Body of pancreas (tissue), 4 donors: ENCODE measurements around the gene IGSF11. TPM values are rescaled to one million over a fixed set of nuclear protein-coding genes. Genes with fewer than 3 reads are reported as not detected.

Experiments used
- ATAC-seq: fragments of 150-250 bp; one replicate; pipeline ENCODE4 v1.9.1; 2016
- DNase-seq, 4 donors: peaks; one replicate each; pipeline ENCODE4 v3.0.0-alpha.2; 2019
- H3K27ac ChIP-seq, 4 donors: fragments of 200-600 bp; sonication (generic); 1 replicate in 3 of 4; 2 replicates in 1 of 4; pipeline versions ENCODE4 v1.5.1 to v1.6.1; 2016 to 2019; ENCODE audit warnings: mild to moderate bottlenecking in 1 of 4, mixed read lengths in 1 of 4, moderate library complexity in 1 of 4
- H3K27me3 ChIP-seq, 2 donors: fragments of 200-600 bp; sonication (generic); one replicate each; pipeline ENCODE4 v1.6.0; 2016; ENCODE audit warnings: mild to moderate bottlenecking in 1 of 2
- H3K36me3 ChIP-seq, 2 donors: fragments of 200-600 bp; sonication (generic); replicated peaks in 1 of 2; 2 replicates each; pipeline ENCODE4 v1.5.1; 2016; ENCODE audit warnings: low read depth in 2 of 2; ENCODE audit not compliant: insufficient read depth in 1 of 2
- H3K4me1 ChIP-seq: fragments of 200-600 bp; sonication (generic); one replicate; pipeline ENCODE4 v1.6.0; 2016
- H3K4me3 ChIP-seq, 2 donors: fragments of 200-600 bp; sonication (generic); 1 replicate in 1 of 2; 2 replicates in 1 of 2; pipeline ENCODE4 v1.5.1; 2016 to 2019
- H3K9me3 ChIP-seq, 3 donors: fragments of 200-600 bp; sonication (generic); 1 replicate in 2 of 3; 2 replicates in 1 of 3; pipeline ENCODE4 v1.5.1; 2016
- POLR2A ChIP-seq, 3 donors: fragments of 450-650 bp; IDR thresholded peaks; one replicate each; pipeline ENCODE4 v1.6.1; 2016; ENCODE audit warnings: antibody characterized with exemption in 3 of 3, mild to moderate bottlenecking in 2 of 3
- WGBS, 2 donors: methylation state at CpG; one replicate each; pipeline ENCODE4 v1.1.5; 2017; 5-methylcytosine and 5-hydroxymethylcytosine counted together
- intact Hi-C: fragments of 100-400 bp; cut with DNase I; formaldehyde crosslinking; loops from one replicate; pipeline ENCODE4 v1.15.1; 2023
- total RNA-seq, 2 donors: library from RNA; depleted of rRNA; stranded (reverse); fragments of >200 nt; gene quantifications; one replicate each; pipeline ENCODE4 v1.1.0, GENCODE V29; 2016
- TF ChIP-seq, protein P1 (sequence below), 7 experiments: fragments of 450-650 bp in 4 of 7; fragments of 200-600 bp in 3 of 7; sonication (generic) in 3 of 7; IDR thresholded peaks; one replicate each; pipeline ENCODE4 v1.5.1; 2016 to 2019; ENCODE audit warnings: antibody characterized with exemption in 7 of 7

IGSF11 gene
- total RNA-seq, 2 donors from 2014 or later = 3.0 to 9.1 TPM

DNA sequence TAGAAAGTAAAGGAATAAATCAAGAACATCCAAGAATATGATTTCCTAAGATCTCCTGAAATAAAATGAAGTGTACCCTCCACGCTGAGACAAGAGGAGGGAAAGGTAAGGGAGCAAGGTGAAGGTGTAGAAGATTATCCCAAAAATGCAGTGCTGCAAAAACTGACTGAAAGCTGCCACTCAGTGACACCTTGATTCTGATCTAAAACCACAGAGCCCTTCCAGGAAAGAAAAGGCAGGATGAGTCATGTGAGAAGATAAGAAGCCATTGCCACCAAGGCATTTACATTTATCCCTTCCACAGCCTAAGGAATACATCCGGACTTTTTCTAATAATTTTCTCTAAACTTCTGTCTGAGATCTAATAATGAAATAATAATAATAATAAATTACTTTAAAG is 49.9 kb downstream of the IGSF11 start:
- no peaks in the 10 kb centered on the region for H3K36me3 ChIP-seq
- 76 to 87% methylated on average over 2 of the region's 2 CpGs for WGBS, 2 donors
- peaks cover 35% of the 10 kb centered on the region for H3K4me1 ChIP-seq
- ATAC-seq (no peak), DNase-seq (no peak)
- H3K4me3 ChIP-seq = no peak overlapping the region
- H3K9me3 ChIP-seq = no peaks in the 10 kb centered on the region
- peak overlapping the region in 1 of 4 donors; percentile 17 for H3K27ac ChIP-seq
- TF ChIP-seq, protein P1, sequence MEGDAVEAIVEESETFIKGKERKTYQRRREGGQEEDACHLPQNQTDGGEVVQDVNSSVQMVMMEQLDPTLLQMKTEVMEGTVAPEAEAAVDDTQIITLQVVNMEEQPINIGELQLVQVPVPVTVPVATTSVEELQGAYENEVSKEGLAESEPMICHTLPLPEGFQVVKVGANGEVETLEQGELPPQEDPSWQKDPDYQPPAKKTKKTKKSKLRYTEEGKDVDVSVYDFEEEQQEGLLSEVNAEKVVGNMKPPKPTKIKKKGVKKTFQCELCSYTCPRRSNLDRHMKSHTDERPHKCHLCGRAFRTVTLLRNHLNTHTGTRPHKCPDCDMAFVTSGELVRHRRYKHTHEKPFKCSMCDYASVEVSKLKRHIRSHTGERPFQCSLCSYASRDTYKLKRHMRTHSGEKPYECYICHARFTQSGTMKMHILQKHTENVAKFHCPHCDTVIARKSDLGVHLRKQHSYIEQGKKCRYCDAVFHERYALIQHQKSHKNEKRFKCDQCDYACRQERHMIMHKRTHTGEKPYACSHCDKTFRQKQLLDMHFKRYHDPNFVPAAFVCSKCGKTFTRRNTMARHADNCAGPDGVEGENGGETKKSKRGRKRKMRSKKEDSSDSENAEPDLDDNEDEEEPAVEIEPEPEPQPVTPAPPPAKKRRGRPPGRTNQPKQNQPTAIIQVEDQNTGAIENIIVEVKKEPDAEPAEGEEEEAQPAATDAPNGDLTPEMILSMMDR (IDR thresholded peaks at IDR 0.05) = no peak
- no peak for TF ChIP-seq POLR2A (IDR thresholded peaks at IDR 0.05)
- intact Hi-C loops = no loop called here
- H3K27me3 ChIP-seq = no peaks in the 10 kb centered on the region

GRCh38 chr3:118981494-118982134 is 53.0 kb downstream of the IGSF11 start:
- intact Hi-C loops = no loop called here
- Histone ChIP-seq H3K27ac (no peak overlapping the region), H3K27me3 (no peaks in the 10 kb centered on the region), H3K36me3 (no peaks in the 10 kb centered on the region), H3K4me3 (no peak overlapping the region), H3K4me1 (peaks cover 11% of the 10 kb centered on the region), H3K9me3 (no peaks in the 10 kb centered on the region)
- WGBS, 2 donors = 88 to 93% methylated on average over 6 of the region's 6 CpGs
- no peak for TF ChIP-seq POLR2A (IDR thresholded peaks at IDR 0.05)
- TF ChIP-seq, protein P1 (IDR thresholded peaks at IDR 0.05) = no peak
- DNase-seq (no peak), ATAC-seq (no peak)

DNA sequence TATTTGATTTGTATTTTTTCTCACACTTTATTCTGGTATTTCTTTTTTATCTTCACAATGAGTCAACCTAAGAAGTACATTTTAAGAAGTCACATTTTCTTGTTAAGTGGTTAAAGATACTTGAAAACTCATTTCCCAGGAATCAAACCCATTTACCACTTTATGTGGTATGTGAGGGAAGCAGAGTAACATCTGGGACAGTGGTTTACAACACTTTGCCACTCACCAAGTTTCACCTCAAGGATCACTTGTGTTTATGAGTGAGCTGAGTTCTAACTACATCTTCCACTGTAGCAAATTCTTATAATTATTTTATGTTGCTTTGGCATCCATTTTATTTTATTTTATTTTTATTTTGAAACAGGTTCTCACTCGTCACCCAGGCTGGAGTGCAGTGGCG is 53.8 kb downstream of the IGSF11 start:
- H3K27ac ChIP-seq = no peak overlapping the region
- ATAC-seq (no peak), DNase-seq (no peak)
- intact Hi-C loops = no loop called here
- no peak overlapping the region for H3K4me3 ChIP-seq
- H3K9me3 ChIP-seq = no peaks in the 10 kb centered on the region
- 88 to 91% methylated on average over 2 of the region's 2 CpGs for whole genome bisulfite sequencing, 2 donors
- peaks cover 8% of the 10 kb centered on the region for H3K4me1 ChIP-seq
- TF ChIP-seq POLR2A (IDR thresholded peaks at IDR 0.05) = no peak
- TF ChIP-seq, protein P1 (IDR thresholded peaks at IDR 0.05) = no peak
- H3K27me3 ChIP-seq = no peaks in the 10 kb centered on the region
- H3K36me3 ChIP-seq = no peaks in the 10 kb centered on the region

GRCh38 chr3:118978393-118978758 is 56.3 kb downstream of the IGSF11 start:
- Histone ChIP-seq H3K36me3 (no peaks in the 10 kb centered on the region), H3K4me3 (no peak overlapping the region), H3K27me3 (no peaks in the 10 kb centered on the region), H3K4me1 (no peaks in the 10 kb centered on the region), H3K27ac (no peak overlapping the region), H3K9me3 (no peaks in the 10 kb centered on the region)
- intact Hi-C loops = no loop called here
- 93 to 96% methylated on average over 5 of the region's 5 CpGs for WGBS, 2 donors
- TF ChIP-seq, protein P1 (IDR thresholded peaks at IDR 0.05) = no peak
- no peak for TF ChIP-seq POLR2A (IDR thresholded peaks at IDR 0.05)
- DNase-seq (no peak), ATAC-seq (no peak)
